ENCODE data around the gene SLC25A39. TPM values are rescaled to one million over a fixed set of nuclear protein-coding genes. Genes with fewer than 3 reads are reported as not detected.

The SLC25A39 gene
- total RNA-seq, 1 donor from 2014 or later: 146 TPM

DNA sequence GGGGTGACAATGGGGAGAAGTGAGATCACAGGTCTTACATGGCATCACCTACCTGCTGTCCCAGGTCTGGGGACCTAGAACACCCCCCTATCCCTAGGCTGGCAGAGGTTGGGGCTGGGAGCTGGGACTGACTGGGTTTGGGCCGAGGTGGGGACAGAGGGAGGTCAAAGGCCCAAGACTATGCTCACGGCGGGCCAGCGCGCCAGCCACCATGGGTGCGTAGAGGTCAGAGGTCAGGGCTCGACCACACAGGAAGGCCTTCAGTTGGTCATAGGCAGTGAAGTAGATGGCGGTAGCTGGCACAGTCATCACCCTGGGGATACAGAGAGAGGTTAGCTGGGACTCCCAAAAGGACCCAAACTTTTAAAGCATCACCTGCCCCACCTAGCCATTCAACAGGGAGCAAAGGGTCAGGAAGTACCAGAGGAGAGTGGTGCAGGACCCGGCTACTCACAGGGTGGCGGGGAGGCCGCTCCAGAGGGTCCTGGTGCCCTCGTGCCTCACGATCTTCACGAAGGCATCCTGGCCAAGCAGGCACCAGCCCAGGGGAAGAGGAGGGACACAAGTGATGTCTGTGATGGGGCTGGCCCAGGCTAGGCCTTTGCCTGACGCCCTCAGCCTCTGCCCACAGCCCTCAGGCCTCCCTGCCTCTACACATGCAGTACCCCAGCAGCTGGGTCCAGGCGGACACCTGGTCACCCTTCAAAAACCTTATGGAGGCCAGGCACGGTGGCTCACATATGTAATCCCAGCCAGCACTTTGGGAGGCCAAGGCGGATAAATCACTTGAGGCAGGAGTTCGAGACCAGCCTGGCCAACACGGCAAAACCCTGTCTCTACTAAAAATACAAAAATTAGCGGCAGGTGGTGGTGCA lies 3.1 kb downstream of the SLC25A39 start:
- TF ChIP-seq, protein P1, sequence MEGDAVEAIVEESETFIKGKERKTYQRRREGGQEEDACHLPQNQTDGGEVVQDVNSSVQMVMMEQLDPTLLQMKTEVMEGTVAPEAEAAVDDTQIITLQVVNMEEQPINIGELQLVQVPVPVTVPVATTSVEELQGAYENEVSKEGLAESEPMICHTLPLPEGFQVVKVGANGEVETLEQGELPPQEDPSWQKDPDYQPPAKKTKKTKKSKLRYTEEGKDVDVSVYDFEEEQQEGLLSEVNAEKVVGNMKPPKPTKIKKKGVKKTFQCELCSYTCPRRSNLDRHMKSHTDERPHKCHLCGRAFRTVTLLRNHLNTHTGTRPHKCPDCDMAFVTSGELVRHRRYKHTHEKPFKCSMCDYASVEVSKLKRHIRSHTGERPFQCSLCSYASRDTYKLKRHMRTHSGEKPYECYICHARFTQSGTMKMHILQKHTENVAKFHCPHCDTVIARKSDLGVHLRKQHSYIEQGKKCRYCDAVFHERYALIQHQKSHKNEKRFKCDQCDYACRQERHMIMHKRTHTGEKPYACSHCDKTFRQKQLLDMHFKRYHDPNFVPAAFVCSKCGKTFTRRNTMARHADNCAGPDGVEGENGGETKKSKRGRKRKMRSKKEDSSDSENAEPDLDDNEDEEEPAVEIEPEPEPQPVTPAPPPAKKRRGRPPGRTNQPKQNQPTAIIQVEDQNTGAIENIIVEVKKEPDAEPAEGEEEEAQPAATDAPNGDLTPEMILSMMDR (IDR thresholded peaks at IDR 0.05; ENCODE audit: insufficient read depth, low read length, poor library complexity, severe bottlenecking): no peak
- Histone ChIP-seq H3K36me3 (ENCODE audit: control insufficient read depth, insufficient read depth, low read length) (no peaks in the 10 kb centered on the region), H3K27me3 (ENCODE audit: control insufficient read depth, insufficient read depth, low read length) (peaks cover 7% of the 10 kb centered on the region), H3K4me3 (ENCODE audit: low read depth, low read length) (no peak overlapping the region)
- DNase-seq (ENCODE audit: low read depth): no peak

DNA sequence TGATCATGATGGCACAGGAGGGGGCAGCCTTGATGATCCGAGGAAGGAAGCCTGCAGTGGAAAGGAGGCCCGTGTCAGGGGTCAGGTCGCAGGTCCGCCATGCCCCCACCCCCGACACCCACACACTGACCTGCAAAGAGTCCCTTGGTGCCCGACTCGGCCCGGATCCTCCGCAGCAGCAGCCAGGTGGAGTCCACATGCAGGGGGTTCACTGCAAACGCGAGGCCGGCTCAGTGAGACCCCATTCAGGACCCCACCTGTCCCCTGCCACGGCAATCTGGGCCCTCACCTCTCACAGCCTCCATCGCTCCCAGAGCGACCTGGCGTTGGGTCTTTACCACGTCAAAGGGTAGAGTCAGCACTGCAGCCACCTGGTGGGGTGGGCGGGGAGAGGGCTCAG lies 4.6 kb downstream of the SLC25A39 start:
- TF ChIP-seq, protein P1 (IDR thresholded peaks at IDR 0.05; ENCODE audit: insufficient read depth, low read length, poor library complexity, severe bottlenecking): no peak
- Histone ChIP-seq H3K36me3 (ENCODE audit: control insufficient read depth, insufficient read depth, low read length) (no peaks in the 10 kb centered on the region), H3K27me3 (ENCODE audit: control insufficient read depth, insufficient read depth, low read length) (peaks cover 19% of the 10 kb centered on the region), H3K4me3 (ENCODE audit: low read depth, low read length) (no peak overlapping the region)
- DNase-seq (ENCODE audit: low read depth): no peak

DNA sequence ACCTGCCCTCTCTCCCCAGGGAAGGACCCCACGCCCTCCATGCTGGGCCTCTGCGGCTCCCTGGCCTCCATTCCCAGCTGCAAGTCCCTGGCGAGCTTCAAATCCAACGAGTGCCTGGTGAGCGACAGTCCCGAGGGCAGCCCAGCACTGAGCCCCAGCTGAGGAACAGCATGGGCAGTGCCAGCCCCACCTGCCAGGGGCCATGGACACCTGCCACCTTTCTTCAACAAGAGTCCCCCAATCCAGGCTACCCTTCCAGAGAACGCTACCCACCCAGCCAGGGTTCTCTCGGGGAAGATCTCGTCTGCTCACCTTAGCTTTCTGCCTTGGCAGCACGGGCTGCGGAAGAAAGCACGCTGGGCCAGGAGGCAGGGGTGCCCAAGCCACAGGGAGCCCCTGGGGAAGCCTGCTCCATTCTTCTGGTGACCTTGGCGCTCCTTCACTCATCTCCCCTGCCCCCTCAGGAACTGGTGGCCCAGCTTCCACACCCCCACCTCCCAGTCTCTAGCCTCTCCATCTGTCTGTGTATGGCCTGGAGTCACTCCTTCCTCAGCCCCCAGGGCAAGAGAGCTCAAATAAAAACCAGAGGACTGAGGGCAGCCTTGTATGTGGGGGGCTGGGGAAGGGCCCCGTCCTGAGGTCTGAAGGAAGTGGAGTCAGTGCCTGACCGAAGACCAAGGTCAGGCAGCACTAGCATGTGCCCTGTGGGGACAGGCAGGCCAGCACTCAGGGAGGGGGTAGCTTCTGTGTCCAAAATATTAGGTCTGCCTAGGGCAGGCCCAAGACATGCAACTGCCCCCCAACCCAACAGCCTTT lies 6.3 kb downstream of the SLC25A39 start:
- DNase-seq (ENCODE audit: low read depth): no peak
- no peak overlapping the region for H3K4me3 ChIP-seq (ENCODE audit: low read depth, low read length)
- TF ChIP-seq, protein P1 (IDR thresholded peaks at IDR 0.05; ENCODE audit: insufficient read depth, low read length, poor library complexity, severe bottlenecking): no peak
- peaks cover 32% of the 10 kb centered on the region for H3K27me3 ChIP-seq (ENCODE audit: control insufficient read depth, insufficient read depth, low read length)
- no peaks in the 10 kb centered on the region for H3K36me3 ChIP-seq (ENCODE audit: control insufficient read depth, insufficient read depth, low read length)

DNA sequence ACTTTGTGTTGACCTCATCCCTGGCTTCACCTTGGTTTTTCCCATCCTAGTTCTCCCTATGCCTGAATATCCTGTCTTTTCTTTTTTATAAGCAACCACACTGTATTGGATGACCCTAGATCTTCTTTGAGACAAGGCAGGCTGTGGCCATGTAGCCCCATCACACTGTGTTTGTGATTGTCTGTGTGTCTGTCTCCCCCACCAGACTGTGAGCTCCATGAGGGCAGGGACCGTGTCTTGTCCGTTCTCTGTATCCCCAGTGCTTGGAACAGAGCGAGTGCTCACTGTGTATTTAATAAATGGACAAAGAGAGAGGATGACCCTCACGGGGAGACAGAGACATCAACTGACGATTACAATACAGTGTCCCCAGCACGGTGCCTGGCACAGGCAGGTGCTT lies 7.1 kb downstream of the SLC25A39 start:
- H3K4me3 ChIP-seq (ENCODE audit: low read depth, low read length): no peak overlapping the region
- TF ChIP-seq, protein P1 (IDR thresholded peaks at IDR 0.05; ENCODE audit: insufficient read depth, low read length, poor library complexity, severe bottlenecking): no peak

DNA sequence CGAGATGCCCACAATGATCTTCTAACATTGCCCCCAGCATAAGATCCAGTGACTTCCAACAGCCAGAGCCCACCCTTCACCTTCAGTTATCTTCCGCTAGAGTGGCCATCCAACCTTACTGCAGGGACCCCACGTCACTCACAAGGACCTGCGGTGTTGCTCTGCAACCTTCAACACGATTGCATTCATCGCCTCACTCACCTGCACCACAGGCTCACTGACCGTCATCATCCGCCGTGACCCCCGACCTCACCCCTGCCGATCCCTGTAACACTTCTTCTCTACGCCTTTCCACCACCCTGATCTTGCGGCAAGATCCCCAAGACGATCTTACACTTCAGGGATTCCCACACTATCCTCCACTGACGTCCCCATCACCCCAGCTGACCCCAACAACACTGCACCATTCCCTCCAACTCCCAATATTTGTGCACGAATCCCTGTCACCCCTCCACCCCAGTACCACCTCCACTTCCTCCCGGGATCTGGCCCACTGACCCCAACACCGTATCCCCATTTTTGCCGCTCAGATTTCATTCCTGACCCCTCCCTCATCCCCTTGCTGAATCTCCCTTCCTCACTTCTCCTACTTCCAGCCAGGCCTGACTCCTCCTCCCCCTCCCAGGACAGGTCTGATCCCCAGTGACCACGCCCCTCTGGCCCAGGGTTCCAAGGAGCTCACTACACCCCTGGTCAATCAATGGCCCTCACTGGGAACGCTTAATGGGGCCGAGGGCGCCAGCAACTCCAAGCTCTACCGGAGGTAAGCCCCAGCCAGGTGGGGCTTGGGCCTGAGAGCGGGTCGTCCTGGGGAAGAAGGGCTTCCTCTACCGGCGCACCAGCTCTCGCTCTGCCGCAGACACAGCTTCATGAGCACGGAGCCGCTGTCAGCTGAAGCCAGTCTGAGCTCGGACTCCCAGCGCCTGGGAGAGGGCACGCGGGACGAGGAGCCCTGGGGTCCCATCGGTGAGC lies 8.6 kb downstream of the SLC25A39 start:
- H3K4me3 ChIP-seq (ENCODE audit: low read depth, low read length): no peak overlapping the region
- H3K36me3 ChIP-seq (ENCODE audit: control insufficient read depth, insufficient read depth, low read length): no peaks in the 10 kb centered on the region
- TF ChIP-seq, protein P1 (IDR thresholded peaks at IDR 0.05; ENCODE audit: insufficient read depth, low read length, poor library complexity, severe bottlenecking): no peak
- peaks cover 39% of the 10 kb centered on the region for H3K27me3 ChIP-seq (ENCODE audit: control insufficient read depth, insufficient read depth, low read length)
- no peak for DNase-seq (ENCODE audit: low read depth)

More for the DNA sequence above, 7.1 kb downstream of the SLC25A39 start:
- DNase-seq (ENCODE audit: low read depth): no peak
- Histone ChIP-seq H3K27me3 (ENCODE audit: control insufficient read depth, insufficient read depth, low read length) (peaks cover 32% of the 10 kb centered on the region), H3K36me3 (ENCODE audit: control insufficient read depth, insufficient read depth, low read length) (no peaks in the 10 kb centered on the region)
